Neural cell (in vitro differentiated cells): ENCODE results near the gene RTP2.

Source experiments
- EP300 ChIP-seq: fragments of 450-650 bp; conservative IDR thresholded peaks from 2 replicates; pipeline ENCODE4 v1.6.1; 2014; ENCODE audit warnings: antibody characterized with exemption, mild to moderate bottlenecking, moderate library complexity; ENCODE audit not compliant: poor library complexity, severe bottlenecking
- TF ChIP-seq, protein P1 (sequence below): fragments of 450-650 bp; IDR thresholded peaks from 2 replicates; pipeline ENCODE4 v1.5.1; 2014; ENCODE audit warnings: antibody characterized with exemption, mild to moderate bottlenecking, moderate library complexity; ENCODE audit not compliant: poor library complexity, severe bottlenecking

DNA sequence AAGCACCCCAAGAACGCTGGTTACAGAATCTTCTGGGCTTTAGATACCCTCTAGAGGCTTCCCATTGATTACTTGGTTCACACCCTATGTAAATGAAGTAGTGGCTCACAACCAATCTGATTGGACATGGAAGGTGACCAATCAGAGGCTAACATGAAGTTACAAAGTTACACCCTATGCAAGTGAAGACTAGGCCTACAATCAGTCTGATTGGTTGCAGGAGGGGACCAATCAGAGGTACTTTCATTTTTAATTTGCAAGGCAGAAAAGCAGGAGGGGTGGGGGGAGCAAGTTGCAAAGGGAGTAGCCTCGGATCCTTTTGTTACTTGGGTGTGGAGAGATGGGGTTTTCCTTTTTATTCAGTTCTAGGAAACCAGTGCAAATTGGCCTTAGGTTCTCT lies 11.1 kb upstream of the RTP2 start:
- no peak for TF ChIP-seq EP300
- TF ChIP-seq, protein P1, sequence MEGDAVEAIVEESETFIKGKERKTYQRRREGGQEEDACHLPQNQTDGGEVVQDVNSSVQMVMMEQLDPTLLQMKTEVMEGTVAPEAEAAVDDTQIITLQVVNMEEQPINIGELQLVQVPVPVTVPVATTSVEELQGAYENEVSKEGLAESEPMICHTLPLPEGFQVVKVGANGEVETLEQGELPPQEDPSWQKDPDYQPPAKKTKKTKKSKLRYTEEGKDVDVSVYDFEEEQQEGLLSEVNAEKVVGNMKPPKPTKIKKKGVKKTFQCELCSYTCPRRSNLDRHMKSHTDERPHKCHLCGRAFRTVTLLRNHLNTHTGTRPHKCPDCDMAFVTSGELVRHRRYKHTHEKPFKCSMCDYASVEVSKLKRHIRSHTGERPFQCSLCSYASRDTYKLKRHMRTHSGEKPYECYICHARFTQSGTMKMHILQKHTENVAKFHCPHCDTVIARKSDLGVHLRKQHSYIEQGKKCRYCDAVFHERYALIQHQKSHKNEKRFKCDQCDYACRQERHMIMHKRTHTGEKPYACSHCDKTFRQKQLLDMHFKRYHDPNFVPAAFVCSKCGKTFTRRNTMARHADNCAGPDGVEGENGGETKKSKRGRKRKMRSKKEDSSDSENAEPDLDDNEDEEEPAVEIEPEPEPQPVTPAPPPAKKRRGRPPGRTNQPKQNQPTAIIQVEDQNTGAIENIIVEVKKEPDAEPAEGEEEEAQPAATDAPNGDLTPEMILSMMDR = no peak
